ENCODE measurements around the gene SPTAN1.

SPTAN1 gene

GRCh38 chr9:128607642-128608350 lies 55.4 kb downstream of the SPTAN1 start:
- DNase-seq: no peak

- DNase-seq: no peak
These were observed 58.5 kb downstream of the SPTAN1 start for GRCh38 chr9:128610897-128611296.

GRCh38 chr9:128611600-128612394 lies 59.4 kb downstream of the SPTAN1 start:
- no peak for DNase-seq

- no peak for DNase-seq
These were observed 62.3 kb downstream of the SPTAN1 start for GRCh38 chr9:128614728-128615127.

GRCh38 chr9:128615571-128615970 lies 63.2 kb downstream of the SPTAN1 start:
- DNase-seq: no peak

GRCh38 chr9:128617943-128618342 lies 65.6 kb downstream of the SPTAN1 start:
- DNase-seq: no peak

- no peak for DNase-seq
These were observed 66.7 kb downstream of the SPTAN1 start for GRCh38 chr9:128619127-128619526.

GRCh38 chr9:128619779-128620178 lies 67.4 kb downstream of the SPTAN1 start:
- DNase-seq: no peak

- DNase-seq: no peak
These were observed 69.5 kb downstream of the SPTAN1 start for GRCh38 chr9:128621730-128622455.

- DNase-seq: no peak
These were observed 72.2 kb downstream of the SPTAN1 start for GRCh38 chr9:128624566-128624965.

GRCh38 chr9:128625391-128626146 lies 73.2 kb downstream of the SPTAN1 start:
- DNase-seq: no peak

- no peak for DNase-seq
These were observed 73.8 kb downstream of the SPTAN1 start for GRCh38 chr9:128626181-128626580.

GRCh38 chr9:128627127-128627715 lies 74.8 kb downstream of the SPTAN1 start:
- DNase-seq: no peak

GRCh38 chr9:128627906-128628305 lies 75.5 kb downstream of the SPTAN1 start:
- DNase-seq: no peak

- no peak for DNase-seq
These were observed 76.2 kb downstream of the SPTAN1 start for GRCh38 chr9:128628471-128629048.

GRCh38 chr9:128629136-128629535 lies 76.7 kb downstream of the SPTAN1 start:
- DNase-seq: no peak

GRCh38 chr9:128629852-128630545 lies 77.6 kb downstream of the SPTAN1 start:
- no peak for DNase-seq

- no peak for DNase-seq
These were observed 79.2 kb downstream of the SPTAN1 start for GRCh38 chr9:128631636-128632035.

GRCh38 chr9:128632066-128632465 lies 79.7 kb downstream of the SPTAN1 start:
- no peak for DNase-seq

GRCh38 chr9:128632486-128632885 lies 80.1 kb downstream of the SPTAN1 start:
- DNase-seq: no peak

GRCh38 chr9:128633057-128633456 lies 80.7 kb downstream of the SPTAN1 start:
- no peak for DNase-seq

- DNase-seq: no peak
These were observed 81.2 kb downstream of the SPTAN1 start for GRCh38 chr9:128633601-128634000.
